Measurements from ENCODE around the gene TCF4. TPM values are rescaled to one million over a fixed set of nuclear protein-coding genes. Genes with fewer than 3 reads are reported as not detected.

The TCF4 gene
- total RNA-seq, 1 experiment from 2014 or later = 0.42 TPM

- CTCF ChIA-PET = no interaction called here
These were observed 10.0 kb downstream of the TCF4 start for GRCh38 chr18:55577812-55578539.

GRCh38 chr18:55576001-55576400, 12.0 kb downstream of the TCF4 start:
- intact Hi-C loops (cut with micrococcal nuclease) = no loop called here
- no peak for ATAC-seq
- RAD21 ChIA-PET (ENCODE audit: low non-redundant PET in 1 of 2, low total read pairs in 2 of 2, uncharacterized antibody in 2 of 2, unreplicated experiment in 2 of 2) = no interaction called here

More at GRCh38 chr18:55577812-55578539, 10.0 kb downstream of the TCF4 start:
- ATAC-seq (no peak), DNase-seq (ENCODE audit: low read depth, low spot score) (no peak)
- H4K20me1 ChIP-seq (ENCODE audit: insufficient read depth) = no peaks in the 10 kb centered on the region
- no peaks in the 10 kb centered on the region for H3K27me3 ChIP-seq (ENCODE audit: insufficient read depth, low read length)
- H3K4me3 ChIP-seq (replicated peaks in 1 of 2; ENCODE audit: low read depth in 1 of 2, low read length in 2 of 2) = no peak overlapping the region
- no peak overlapping the region for H3K27ac ChIP-seq (ENCODE audit: low read depth, low read length)
- H3K9me2 ChIP-seq (ENCODE audit: insufficient read depth) = no peaks in the 10 kb centered on the region
- intact Hi-C loops (cut with micrococcal nuclease) = no loop called here
- no peaks in the 10 kb centered on the region for H3K79me2 ChIP-seq (ENCODE audit: insufficient read depth, low read length)
- ChIA-PET RAD21 (ENCODE audit: low non-redundant PET in 1 of 2, low total read pairs in 2 of 2, uncharacterized antibody in 2 of 2, unreplicated experiment in 2 of 2) (no interaction called here), POLR2A (no interaction called here)
- no peak overlapping the region for H3K4me2 ChIP-seq (ENCODE audit: low read length)
- no peaks in the 10 kb centered on the region for H3K36me3 ChIP-seq (ENCODE audit: control insufficient read depth in 1 of 2, insufficient read depth in 2 of 2, low read length in 2 of 2)
- BruUV-seq (replicated peaks) = no TSS peak
- H2AFZ ChIP-seq (ENCODE audit: low read depth, low read length, poor library complexity, severe bottlenecking) = no peak overlapping the region
- H3K9me3 ChIP-seq (ENCODE audit: control insufficient read depth in 1 of 2, insufficient read depth in 1 of 2, low read depth in 1 of 2, low read length in 2 of 2) = peaks cover 4 to 30% of the 10 kb centered on the region in 2 experiments; a peak in 2 of 4 replicates
- TF ChIP-seq SIN3A (IDR thresholded peaks at IDR 0.05; ENCODE audit: low read depth) (no peak), ATF3 (IDR thresholded peaks at IDR 0.05) (no peak)
- TF ChIP-seq, protein P1, sequence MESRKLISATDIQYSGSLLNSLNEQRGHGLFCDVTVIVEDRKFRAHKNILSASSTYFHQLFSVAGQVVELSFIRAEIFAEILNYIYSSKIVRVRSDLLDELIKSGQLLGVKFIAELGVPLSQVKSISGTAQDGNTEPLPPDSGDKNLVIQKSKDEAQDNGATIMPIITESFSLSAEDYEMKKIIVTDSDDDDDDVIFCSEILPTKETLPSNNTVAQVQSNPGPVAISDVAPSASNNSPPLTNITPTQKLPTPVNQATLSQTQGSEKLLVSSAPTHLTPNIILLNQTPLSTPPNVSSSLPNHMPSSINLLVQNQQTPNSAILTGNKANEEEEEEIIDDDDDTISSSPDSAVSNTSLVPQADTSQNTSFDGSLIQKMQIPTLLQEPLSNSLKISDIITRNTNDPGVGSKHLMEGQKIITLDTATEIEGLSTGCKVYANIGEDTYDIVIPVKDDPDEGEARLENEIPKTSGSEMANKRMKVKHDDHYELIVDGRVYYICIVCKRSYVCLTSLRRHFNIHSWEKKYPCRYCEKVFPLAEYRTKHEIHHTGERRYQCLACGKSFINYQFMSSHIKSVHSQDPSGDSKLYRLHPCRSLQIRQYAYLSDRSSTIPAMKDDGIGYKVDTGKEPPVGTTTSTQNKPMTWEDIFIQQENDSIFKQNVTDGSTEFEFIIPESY (IDR thresholded peaks at IDR 0.05; ENCODE audit: extremely low read depth, insufficient replicate concordance, low read length) = no peak
- no peak overlapping the region for H3K9ac ChIP-seq (ENCODE audit: low read length)
- H3K4me1 ChIP-seq (ENCODE audit: control insufficient read depth in 1 of 2, insufficient read depth in 2 of 2, low read length in 2 of 2) = no peaks in the 10 kb centered on the region

More at GRCh38 chr18:55576001-55576400, 12.0 kb downstream of the TCF4 start:
- H3K9me3 ChIP-seq (ENCODE audit: control insufficient read depth in 1 of 2, insufficient read depth in 1 of 2, low read depth in 1 of 2, low read length in 2 of 2) = peaks cover 8 to 27% of the 10 kb centered on the region in 2 experiments; a peak in 2 of 4 replicates
- no peaks in the 10 kb centered on the region for H3K79me2 ChIP-seq (ENCODE audit: insufficient read depth, low read length)
- H3K36me3 ChIP-seq (ENCODE audit: control insufficient read depth in 1 of 2, insufficient read depth in 2 of 2, low read length in 2 of 2) = no peaks in the 10 kb centered on the region
- H3K4me2 ChIP-seq (ENCODE audit: low read length) = no peak overlapping the region
- no peak for DNase-seq (ENCODE audit: low read depth, low spot score)
- BruUV-seq (replicated peaks) = no TSS peak
- H3K4me1 ChIP-seq (ENCODE audit: control insufficient read depth in 1 of 2, insufficient read depth in 2 of 2, low read length in 2 of 2) = no peaks in the 10 kb centered on the region
- no peaks in the 10 kb centered on the region for H3K27me3 ChIP-seq (ENCODE audit: insufficient read depth, low read length)
- no peak for TF ChIP-seq CBX3 (IDR thresholded peaks at IDR 0.05; ENCODE audit: low read depth)
- TF ChIP-seq, protein P1 (IDR thresholded peaks at IDR 0.05; ENCODE audit: extremely low read depth, insufficient replicate concordance, low read length) = no peak
- no peak for TF ChIP-seq POLR2A (IDR thresholded peaks at IDR 0.05; ENCODE audit: borderline replicate concordance, extremely low read depth, insufficient read depth, insufficient read length)
- TF ChIP-seq FOSL1 (IDR thresholded peaks at IDR 0.05; ENCODE audit: low read depth) = no peak
- no peak for TF ChIP-seq ZNF274 (IDR thresholded peaks at IDR 0.05; ENCODE audit: low read depth, low read length)
- H2AFZ ChIP-seq (ENCODE audit: low read depth, low read length, poor library complexity, severe bottlenecking) = no peak overlapping the region
- no peaks in the 10 kb centered on the region for H3K9me2 ChIP-seq (ENCODE audit: insufficient read depth)
- ChIA-PET POLR2A (no interaction called here), CTCF (no interaction called here)
- H4K20me1 ChIP-seq (ENCODE audit: insufficient read depth) = no peaks in the 10 kb centered on the region
- H3K9ac ChIP-seq (ENCODE audit: low read length) = no peak overlapping the region
- no peak overlapping the region for H3K27ac ChIP-seq (ENCODE audit: low read depth, low read length)
- no peak overlapping the region for H3K4me3 ChIP-seq (replicated peaks in 1 of 2; ENCODE audit: low read depth in 1 of 2, low read length in 2 of 2)
